GM12878 (cell line): ENCODE data around the gene GRIA4. TPM values are rescaled to one million over a fixed set of nuclear protein-coding genes. Genes with fewer than 3 reads are reported as not detected.

Experiments used
- ATAC-seq: fragments of 200-7000 bp; cut with Tn5 transposase; 3 replicates; pipeline ENCODE4 v1.9.1; 2020; ENCODE audit warnings: mild to moderate bottlenecking, moderate library complexity
- BruUV-seq: library from RNA; stranded (reverse); fragments of 400-500 nt; replicated peaks from 2 replicates; lab custom pipeline; 2021; lab: Mats Ljungman, UMichigan
- CTCF ChIA-PET: fragments of 300-600 bp; sonication (Branson Sonifier 250); formaldehyde crosslinking; extraction: SDS; loops from one replicate; lab custom pipeline; 2021; ENCODE audit warnings: inconsistent platforms; lab: Yijun Ruan, JAX
- POLR2A ChIA-PET: fragments of 350-600 bp; formaldehyde crosslinking; extraction: SDS; loops from one replicate; lab custom pipeline; 2021; ENCODE audit warnings: inconsistent platforms; lab: Charles Lee
- RAD21 ChIA-PET: fragments of 300-600 bp; sonication (Branson Sonifier 250); formaldehyde crosslinking; loops from one replicate; lab custom pipeline; 2023; ENCODE audit warnings: antibody characterized with exemption; ENCODE audit not compliant: unreplicated experiment; lab: Charles Lee
- SMC1A ChIA-PET: fragments of 300-600 bp; sonication (Branson Sonifier 250); formaldehyde crosslinking; loops from one replicate; lab custom pipeline; 2023; ENCODE audit not compliant: unreplicated experiment, uncharacterized antibody; lab: Charles Lee
- DNase-seq: peaks from one replicate; pipeline ENCODE4 v3.0.0-alpha.2; 2011; ENCODE audit warnings: low read depth, low spot score
- FAIRE-seq: peaks from 3 replicates; lab custom pipeline; 2011; peaks lifted over from hg19 to GRCh38; lab: Jason Lieb, UNC
- H2AFZ ChIP-seq: 2 replicates; pipeline ENCODE4 v1.6.0; 2011; ENCODE audit warnings: low read depth, low read length, control low read depth; ENCODE audit not compliant: control insufficient read depth
- H3K27ac ChIP-seq: 2 replicates; pipeline ENCODE4 v1.5.1; 2011; ENCODE audit warnings: control low read depth; ENCODE audit not compliant: control insufficient read depth, insufficient read depth
- H3K27me3 ChIP-seq, 2 experiments: replicated peaks in 1 of 2; 2 replicates each; pipeline versions ENCODE4 v1.6.0 to v1.6.1; 2011; ENCODE audit warnings: low read length in 1 of 2; ENCODE audit not compliant: control insufficient read depth in 2 of 2, insufficient read depth in 2 of 2
- H3K36me3 ChIP-seq, 2 experiments: 2 replicates each; pipeline ENCODE4 v1.5.1; 2011; ENCODE audit warnings: low read length in 1 of 2; ENCODE audit not compliant: control insufficient read depth in 2 of 2, insufficient read depth in 2 of 2
- H3K4me1 ChIP-seq: 2 replicates; pipeline ENCODE4 v1.6.1; 2011; ENCODE audit warnings: mild to moderate bottlenecking, low read length, moderate library complexity, mixed read lengths; ENCODE audit not compliant: control insufficient read depth, insufficient read depth
- H3K4me2 ChIP-seq: 2 replicates; pipeline ENCODE4 v1.6.0; 2011; ENCODE audit warnings: control low read depth; ENCODE audit not compliant: control insufficient read depth, insufficient read depth
- H3K4me3 ChIP-seq: fragments of 200-600 bp; sonication (generic); 2 replicates; pipeline ENCODE4 v1.5.1; 2016
- H3K79me2 ChIP-seq: 2 replicates; pipeline ENCODE4 v1.6.0; 2011; ENCODE audit warnings: low read length; ENCODE audit not compliant: control insufficient read depth, insufficient read depth
- H3K9ac ChIP-seq: 2 replicates; pipeline ENCODE4 v1.8.0; 2011; ENCODE audit warnings: low read length, control low read depth, mixed read lengths; ENCODE audit not compliant: control insufficient read depth, insufficient read depth
- H3K9me3 ChIP-seq: replicated peaks from 3 replicates; pipeline ENCODE4 v1.5.1; 2011; ENCODE audit warnings: mild to moderate bottlenecking, low read length; ENCODE audit not compliant: control insufficient read depth, insufficient read depth
- H4K20me1 ChIP-seq: 2 replicates; pipeline ENCODE4 v1.6.0; 2011; ENCODE audit not compliant: control insufficient read depth, insufficient read depth
- ASH2L ChIP-seq: fragments of 300-600, 200-600 bp; sonication (generic); IDR thresholded peaks from 2 replicates; pipeline ENCODE4 v1.6.1; 2017; ENCODE audit warnings: low read depth, mild to moderate bottlenecking, borderline replicate concordance
- ATF7 ChIP-seq: fragments of 450-650 bp; IDR thresholded peaks from 2 replicates; pipeline ENCODE4 v1.6.1; 2016; ENCODE audit warnings: low read depth, mild to moderate bottlenecking
- ETV6 ChIP-seq, 2 experiments: fragments of 450-650 bp in 1 of 2; IDR thresholded peaks in 1 of 2; conservative IDR thresholded peaks in 1 of 2; 2 replicates each; pipeline ENCODE4 v1.6.1; 2014; ENCODE audit warnings: antibody characterized with exemption in 1 of 2, borderline replicate concordance in 1 of 2, low read depth in 1 of 2, mild to moderate bottlenecking in 1 of 2, moderate library complexity in 1 of 2
- HDAC6 ChIP-seq: fragments of 200-600 bp; sonication (generic); IDR thresholded peaks from one replicate; pipeline ENCODE4 v1.8.0; 2017; ENCODE audit warnings: antibody characterized with exemption; ENCODE audit not compliant: unreplicated experiment
- JUND ChIP-seq: IDR thresholded peaks from 2 replicates; pipeline ENCODE4 v1.6.1; 2012; ENCODE audit warnings: low read depth, mild to moderate bottlenecking, low read length, improper control_type of control experiment, moderate library complexity
- MEF2A ChIP-seq: IDR thresholded peaks from 2 replicates; pipeline ENCODE4 v1.6.1; 2011; ENCODE audit warnings: low read depth, mild to moderate bottlenecking, low read length, moderate library complexity; ENCODE audit not compliant: insufficient read depth
- MEF2B ChIP-seq: fragments of 450-650 bp; IDR thresholded peaks from 2 replicates; pipeline ENCODE4 v1.6.1; 2018; ENCODE audit warnings: mild to moderate bottlenecking, moderate library complexity; ENCODE audit not compliant: partially characterized antibody, poor library complexity, severe bottlenecking
- MXI1 ChIP-seq: fragments of 150-350 bp; IDR thresholded peaks from 2 replicates; pipeline ENCODE4 v1.6.1; 2011; ENCODE audit warnings: low read depth, mild to moderate bottlenecking, inconsistent platforms, low read length, improper control_type of control experiment
- PRDM15 ChIP-seq: fragments of 450-650 bp; formaldehyde crosslinking; IDR thresholded peaks from 2 replicates; pipeline ENCODE4 v1.4.0; 2020; ENCODE audit warnings: mild to moderate bottlenecking, moderate library complexity
- RAD51 ChIP-seq: fragments of 450-650 bp; IDR thresholded peaks from 2 replicates; pipeline ENCODE4 v1.6.1; 2016; ENCODE audit warnings: moderate library complexity, mild to moderate bottlenecking, inconsistent platforms
- RB1 ChIP-seq: fragments of 450-650 bp; formaldehyde crosslinking; IDR thresholded peaks from 2 replicates; pipeline ENCODE4 v1.6.1; 2017; ENCODE audit warnings: mild to moderate bottlenecking, borderline replicate concordance
- TCF7 ChIP-seq: IDR thresholded peaks from 2 replicates; pipeline ENCODE4 v1.6.1; 2014; ENCODE audit warnings: antibody characterized with exemption, borderline replicate concordance
- USF2 ChIP-seq: IDR thresholded peaks from 2 replicates; pipeline ENCODE4 v1.6.1; 2011; ENCODE audit warnings: low read depth, low read length, improper control_type of control experiment, borderline replicate concordance
- ZBTB11 ChIP-seq: fragments of 450-650 bp; formaldehyde crosslinking; IDR thresholded peaks from 2 replicates; pipeline ENCODE4 v1.5.0; 2022; ENCODE audit warnings: mild to moderate bottlenecking, missing genetic modification characterization
- WGBS: methylation state at CpG from one replicate; pipeline ENCODE4 v1.1.6; 2016; ENCODE audit warnings: low lambda C conversion rate; ENCODE audit not compliant: insufficient replicate concordance, insufficient coverage; ENCODE audit errors: missing lambda C conversion rate; 5-methylcytosine and 5-hydroxymethylcytosine counted together
- in situ Hi-C: fragments of 300-500 bp; cut with MboI; formaldehyde crosslinking; loops from 9 replicates; pipeline ENCODE4 v1.14.3; 2018; ENCODE audit warnings: mixed read lengths
- intact Hi-C: fragments of 100-400 bp; cut with micrococcal nuclease; formaldehyde crosslinking; loops from one replicate; pipeline ENCODE4 v1.14.2; 2022; ENCODE audit not compliant: unreplicated experiment
- polyA plus RNA-seq, 11 experiments: library from polyadenylated mRNA; depleted of rRNA in 4 of 11; unstranded in 6 of 11; stranded (reverse) in 5 of 11; fragments of >200 nt; fragmentation: Nextera tagmentation in 4 of 11; fragmentation: Illumina TruSeq in 1 of 11; extraction: Ambion mirVana in 4 of 11; extraction: Trizol in 1 of 11; gene quantifications; 1 replicate in 1 of 11; 2 replicates in 10 of 11; pipeline versions ENCODE4 v1.2.1 to v1.2.3, GENCODE V29; 2011 to 2016; ENCODE audit warnings: inconsistent platforms in 2 of 11, missing spikeins in 2 of 11, low read depth in 1 of 11
- total RNA-seq, 4 experiments: library from RNA; depleted of rRNA in 3 of 4; stranded (reverse); fragments of >200 nt in 3 of 4; fragmentation: Illumina TruSeq in 1 of 4; extraction: Trizol in 1 of 4; gene quantifications; 2 replicates each; pipeline versions ENCODE4 v1.2.1 to v1.2.3, GENCODE V29; 2013 to 2021

The GRIA4 gene
- total and polyA plus RNA-seq, 10 of the 15 experiments (the other 5 are each of a cell fraction or from before 2014, with no cell fraction given) = 0.04 TPM; not detected in 9

GRCh38 chr11:105799263-105799662 lies 189.4 kb downstream of the GRIA4 start (continued):
- TF ChIP-seq USF2 = no peak
- TF ChIP-seq MEF2B = no peak
- TF ChIP-seq JUND = no peak
- no peak for TF ChIP-seq ATF7
- no peak for TF ChIP-seq MEF2A
- TF ChIP-seq TCF7 = no peak
- no peak for TF ChIP-seq RAD51
- TF ChIP-seq HDAC6 = no peak
- TF ChIP-seq ETV6 (conservative IDR thresholded peaks at IDR 0.05 in 1 of 2, IDR thresholded peaks at IDR 0.05 in 1 of 2; ENCODE audit: borderline replicate concordance in 1 of 2, low read depth in 1 of 2) = no peak

- Histone ChIP-seq H3K4me1 (no peaks in the 10 kb centered on the region), H3K9ac (no peak overlapping the region), H4K20me1 (no peaks in the 10 kb centered on the region), H3K9me3 (no peaks in the 10 kb centered on the region), H3K79me2 (no peaks in the 10 kb centered on the region), H2AFZ (no peak overlapping the region), H3K4me3 (no peak overlapping the region), H3K36me3 (no peaks in the 10 kb centered on the region), H3K4me2 (no peak overlapping the region), H3K27me3 (no peaks in the 10 kb centered on the region; a peak in 1 of 4 replicates), H3K27ac (no peak overlapping the region)
- no peak for DNase-seq
- ChIA-PET SMC1A (interaction anchor here (0.7 kb wide), 1 partner anchor 10 kb away, joined by 3 read pairs; no protein-coding TSS in a partner anchor), POLR2A (no interaction called here), CTCF (interaction anchor here (1.2 kb wide), 1 partner anchor 11 kb away, joined by 4 read pairs; no protein-coding TSS in a partner anchor), RAD21 (no interaction called here)
- intact Hi-C loops = no loop called here
- no peak for FAIRE-seq
- in situ Hi-C loops = no loop called here
- no TSS peak for BruUV-seq
- ATAC-seq = no peak
- WGBS = 21% methylated on average over 2 of the region's 2 CpGs
- TF ChIP-seq PRDM15 (CRISPR knock-in tag) (no peak), RB1 (no peak), ASH2L (no peak), MXI1 (no peak), ZBTB11 (CRISPR knock-in tag) (no peak)
Observed at GRCh38 chr11:105799728-105800462, 190.0 kb downstream of the GRIA4 start.
